ENCODE measurements around the gene ALKBH3.

GRCh38 chr11:43951231-43951630 lies 70.6 kb downstream of the ALKBH3 start:
- TF ChIP-seq CTCF (IDR thresholded peaks at IDR 0.05) (no peak), POLR2A (IDR thresholded peaks at IDR 0.05) (no peak), POLR2AphosphoS5 (IDR thresholded peaks at IDR 0.05) (no peak)

Measured in upper lobe of left lung (tissue), 4 donors.